Keratinocyte (primary cell): Measurements from ENCODE around the gene RAB8B.

Experiments used
- CTCF ChIP-seq, 3 experiments: IDR thresholded peaks in 1 of 3; conservative IDR thresholded peaks in 1 of 3; optimal IDR thresholded peaks in 1 of 3; 2 replicates in 2 of 3; 3 replicates in 1 of 3; pipeline versions ENCODE3 to v1.5.1; 2011; ENCODE audit warnings: low read length in 3 of 3, mild to moderate bottlenecking in 3 of 3, moderate library complexity in 2 of 3, control low read depth in 1 of 3, inconsistent platforms in 1 of 3; ENCODE audit not compliant: insufficient read depth in 2 of 3; ENCODE audit errors: extremely low read depth in 1 of 3
- EZH2 ChIP-seq: IDR thresholded peaks from one replicate; pipeline ENCODE4 v1.6.1; 2012; ENCODE audit warnings: inconsistent platforms, mild to moderate bottlenecking, low read length, moderate library complexity

- TF ChIP-seq CTCF (optimal IDR thresholded peaks at IDR 0.05 in 1 of 3, IDR thresholded peaks at IDR 0.05 in 1 of 3, conservative IDR thresholded peaks at IDR 0.05 in 1 of 3; ENCODE audit: extremely low read depth in 1 of 3, insufficient read depth in 2 of 3, low read length in 3 of 3) (no peak), EZH2 (no peak)
These were observed 44.0 kb upstream of the RAB8B start for GRCh38 chr15:63145426-63145825.
